HG03558 (cell line): Measurements from ENCODE around the gene HIP1.
"Not testable (repeated sequence)": the region's sequence is repeated elsewhere in the genome, so short reads cannot be mapped to it uniquely, and the experiment has no call there.

ENCODE experiments used
- ATAC-seq: cut with Tn5 transposase; IDR thresholded peaks from one replicate; pipeline ENCODE4 v1.9.1; 2021; ENCODE audit warnings: moderate number of reproducible peaks; ENCODE audit not compliant: unreplicated experiment; ENCODE audit errors: extremely low read depth

Gene HIP1

GRCh38 chr7:75717746-75718145 is 21.0 kb downstream of the HIP1 start:
- ATAC-seq, result not testable (repeated sequence)

- no peak for ATAC-seq
Measured at GRCh38 chr7:75716992-75717626, 21.6 kb downstream of the HIP1 start.

- no peak for ATAC-seq
Measured at GRCh38 chr7:75715864-75716263, 22.9 kb downstream of the HIP1 start.

GRCh38 chr7:75712517-75713361 is 26.0 kb downstream of the HIP1 start:
- no peak for ATAC-seq

- ATAC-seq, result no peak
Measured at GRCh38 chr7:75711656-75712514, 26.9 kb downstream of the HIP1 start.

- ATAC-seq, result no peak
Measured at GRCh38 chr7:75711076-75711475, 27.7 kb downstream of the HIP1 start.

GRCh38 chr7:75704928-75705327 is 33.8 kb downstream of the HIP1 start:
- ATAC-seq, result no peak

GRCh38 chr7:75702515-75702914 is 36.2 kb downstream of the HIP1 start:
- ATAC-seq, result no peak

GRCh38 chr7:75699993-75700392 is 38.7 kb downstream of the HIP1 start:
- ATAC-seq, result no peak

- ATAC-seq, result no peak
Measured at GRCh38 chr7:75698358-75698757, 40.4 kb downstream of the HIP1 start.

GRCh38 chr7:75696263-75697037 is 42.3 kb downstream of the HIP1 start:
- no peak for ATAC-seq

- no peak for ATAC-seq
Measured at GRCh38 chr7:75694638-75695399, 43.9 kb downstream of the HIP1 start.

- ATAC-seq, result not testable (repeated sequence)
Measured at GRCh38 chr7:75693668-75694067, 45.1 kb downstream of the HIP1 start.

- ATAC-seq, result no peak
Measured at GRCh38 chr7:75691793-75692543, 46.8 kb downstream of the HIP1 start.

GRCh38 chr7:75690121-75690523 is 48.6 kb downstream of the HIP1 start:
- no peak for ATAC-seq

- ATAC-seq, result no peak
Measured at GRCh38 chr7:75689246-75690099, 49.3 kb downstream of the HIP1 start.

GRCh38 chr7:75688200-75689136 is 50.3 kb downstream of the HIP1 start:
- no peak for ATAC-seq
